ENCODE results near the gene MRI1.
A peak's percentile ranks its signal among the peaks of the same experiment; 100 is the strongest.

The MRI1 gene

DNA sequence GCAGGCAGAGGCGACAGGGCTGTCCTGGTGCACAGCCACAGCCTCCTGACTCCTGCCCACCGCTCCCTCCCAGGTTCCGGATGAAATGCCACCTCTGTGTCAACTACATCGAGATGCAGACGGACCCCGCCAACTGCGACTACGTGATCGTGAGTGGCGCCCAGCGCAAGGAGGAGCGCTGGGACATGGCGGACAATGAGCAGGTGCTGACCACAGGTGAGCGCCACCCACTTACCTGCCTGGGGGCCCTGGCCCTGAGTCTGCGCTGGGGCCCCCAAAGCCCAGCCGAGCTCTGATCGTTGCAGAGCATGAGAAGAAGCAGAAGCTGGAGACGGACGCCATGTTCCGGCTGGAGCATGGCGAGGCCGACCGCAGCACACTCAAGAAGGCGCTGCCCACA is 5.5 kb upstream of the MRI1 start:
- no peak for DNase-seq (ENCODE audit: low read depth)
- TF ChIP-seq, protein P1, sequence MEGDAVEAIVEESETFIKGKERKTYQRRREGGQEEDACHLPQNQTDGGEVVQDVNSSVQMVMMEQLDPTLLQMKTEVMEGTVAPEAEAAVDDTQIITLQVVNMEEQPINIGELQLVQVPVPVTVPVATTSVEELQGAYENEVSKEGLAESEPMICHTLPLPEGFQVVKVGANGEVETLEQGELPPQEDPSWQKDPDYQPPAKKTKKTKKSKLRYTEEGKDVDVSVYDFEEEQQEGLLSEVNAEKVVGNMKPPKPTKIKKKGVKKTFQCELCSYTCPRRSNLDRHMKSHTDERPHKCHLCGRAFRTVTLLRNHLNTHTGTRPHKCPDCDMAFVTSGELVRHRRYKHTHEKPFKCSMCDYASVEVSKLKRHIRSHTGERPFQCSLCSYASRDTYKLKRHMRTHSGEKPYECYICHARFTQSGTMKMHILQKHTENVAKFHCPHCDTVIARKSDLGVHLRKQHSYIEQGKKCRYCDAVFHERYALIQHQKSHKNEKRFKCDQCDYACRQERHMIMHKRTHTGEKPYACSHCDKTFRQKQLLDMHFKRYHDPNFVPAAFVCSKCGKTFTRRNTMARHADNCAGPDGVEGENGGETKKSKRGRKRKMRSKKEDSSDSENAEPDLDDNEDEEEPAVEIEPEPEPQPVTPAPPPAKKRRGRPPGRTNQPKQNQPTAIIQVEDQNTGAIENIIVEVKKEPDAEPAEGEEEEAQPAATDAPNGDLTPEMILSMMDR (conservative IDR thresholded peaks at IDR 0.05; ENCODE audit: low read depth, low read length): no peak
- no peak overlapping the region for H3K4me3 ChIP-seq (ENCODE audit: low read length)

- H3K4me3 ChIP-seq (ENCODE audit: low read length): no peak overlapping the region
- DNase-seq (ENCODE audit: low read depth): no peak
- TF ChIP-seq, protein P1 (conservative IDR thresholded peaks at IDR 0.05; ENCODE audit: low read depth, low read length): no peak
These were observed 2.9 kb upstream of the MRI1 start for GRCh38 chr19:13761423-13761822.

DNA sequence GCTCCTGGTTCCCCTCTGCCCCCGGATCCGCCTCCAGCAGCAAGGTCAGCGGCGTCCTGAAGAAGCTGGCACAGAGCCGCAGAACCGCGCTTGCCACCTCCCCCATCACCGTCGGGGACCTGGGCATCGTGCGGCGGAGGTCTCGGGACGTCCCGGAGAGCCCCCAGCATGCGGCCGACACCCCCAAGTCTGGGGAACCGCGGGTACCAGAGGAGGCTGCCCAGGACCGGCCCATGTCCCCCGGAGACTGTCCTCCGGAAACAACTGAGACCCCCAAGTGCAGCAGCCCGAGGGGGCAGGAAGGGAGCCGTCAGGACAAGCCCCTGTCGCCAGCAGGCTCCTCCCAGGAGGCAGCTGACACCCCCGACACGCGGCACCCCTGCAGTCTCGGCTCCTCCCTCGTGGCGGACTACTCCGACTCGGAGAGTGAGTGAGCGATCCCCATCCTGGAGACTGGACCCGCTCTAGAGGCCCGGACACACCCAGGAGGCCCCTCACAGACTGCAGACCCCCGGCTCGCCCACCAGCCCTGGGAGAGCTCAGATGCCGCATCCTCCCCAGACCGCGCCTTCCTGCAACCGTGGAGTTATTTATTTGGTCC is 1.6 kb upstream of the MRI1 start:
- H3K4me3 ChIP-seq (ENCODE audit: low read length): no peak overlapping the region
- TF ChIP-seq, protein P1 (conservative IDR thresholded peaks at IDR 0.05; ENCODE audit: low read depth, low read length): no peak
- no peak for DNase-seq (ENCODE audit: low read depth)

DNA sequence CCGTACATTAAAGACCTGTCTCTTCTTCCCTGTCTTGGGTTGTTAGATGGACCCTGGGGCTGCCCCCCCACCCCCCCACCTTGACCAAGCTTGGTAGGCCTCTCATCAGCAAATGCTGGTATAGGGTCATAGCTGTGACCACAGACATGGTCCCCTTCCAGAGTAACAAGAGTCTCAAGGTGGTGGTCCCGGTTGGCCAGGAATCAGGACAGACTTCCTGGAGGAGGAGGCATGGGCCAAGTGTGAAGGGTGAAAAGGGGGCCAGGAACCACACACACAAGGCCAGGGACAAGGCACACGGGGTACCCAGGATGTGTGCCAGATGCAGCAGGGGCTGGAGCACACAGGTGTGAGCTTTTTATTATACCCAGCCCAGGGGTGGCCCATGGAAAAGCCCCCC is 1.1 kb upstream of the MRI1 start:
- TF ChIP-seq, protein P1 (conservative IDR thresholded peaks at IDR 0.05; ENCODE audit: low read depth, low read length): no peak
- no peak for DNase-seq (ENCODE audit: low read depth)
- no peak overlapping the region for H3K4me3 ChIP-seq (ENCODE audit: low read length)

GRCh38 chr19:13764821-13765394 is 586 bp downstream of the MRI1 start:
- H3K4me3 ChIP-seq (ENCODE audit: low read length): peak overlapping the region; percentile 72
- TF ChIP-seq, protein P1 (conservative IDR thresholded peaks at IDR 0.05; ENCODE audit: low read depth, low read length): no peak
- no peak for DNase-seq (ENCODE audit: low read depth)

DNA sequence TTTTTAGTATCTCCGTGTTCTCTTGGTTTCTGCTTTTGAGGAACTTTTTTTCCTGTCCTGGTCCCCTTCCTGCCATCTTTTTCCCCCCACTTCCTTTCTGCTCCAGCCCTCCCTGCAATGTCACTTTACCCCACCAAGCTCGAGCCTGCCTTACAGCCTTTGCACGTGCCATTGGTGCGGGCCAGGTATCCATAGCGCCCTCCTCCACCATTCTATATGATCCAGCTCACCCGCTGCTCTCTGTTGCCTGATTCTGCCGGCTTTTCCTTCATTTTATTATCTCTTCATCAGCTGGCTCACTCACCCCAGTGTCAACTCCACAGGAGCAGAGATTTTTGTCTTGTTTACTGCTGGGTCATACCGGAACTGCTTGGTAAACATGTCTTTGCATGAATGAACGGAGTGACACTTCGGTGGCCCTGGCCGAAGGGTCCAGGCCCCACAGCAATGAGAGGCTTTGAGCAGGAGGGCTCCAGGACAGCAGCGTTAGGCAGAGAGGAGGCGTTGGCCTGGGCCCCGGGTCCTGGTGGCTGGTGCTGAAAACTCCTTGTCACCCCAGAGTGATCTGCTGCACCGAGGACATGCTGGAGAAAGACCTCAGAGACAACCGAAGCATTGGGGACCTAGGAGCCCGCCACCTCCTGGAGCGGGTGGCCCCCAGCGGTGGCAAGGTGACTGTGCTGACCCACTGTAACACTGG is 1.2 kb downstream of the MRI1 start:
- peak overlapping the region; percentile 72 for H3K4me3 ChIP-seq (ENCODE audit: low read length)
- TF ChIP-seq, protein P1 (conservative IDR thresholded peaks at IDR 0.05; ENCODE audit: low read depth, low read length): no peak
- DNase-seq (ENCODE audit: low read depth): no peak

DNA sequence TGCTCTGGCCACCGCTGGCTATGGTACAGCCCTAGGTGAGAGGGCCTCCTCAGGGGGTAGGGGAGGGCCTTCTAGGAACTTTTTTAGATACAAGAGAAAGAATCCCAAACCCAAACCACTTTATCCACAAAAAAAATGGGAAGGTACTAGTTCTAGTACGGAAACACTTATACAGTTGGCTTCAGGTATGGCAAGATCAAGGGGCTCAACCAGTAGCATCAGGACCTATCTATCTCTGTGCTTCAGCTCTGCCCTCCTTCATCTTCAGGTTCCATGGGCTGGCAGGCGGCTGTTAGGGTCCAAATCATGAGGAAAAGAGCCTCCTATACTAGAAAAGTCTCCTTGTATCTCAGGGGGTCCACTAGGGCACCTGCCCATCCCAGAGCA is 1.8 kb downstream of the MRI1 start:
- TF ChIP-seq, protein P1 (conservative IDR thresholded peaks at IDR 0.05; ENCODE audit: low read depth, low read length): no peak
- no peak overlapping the region for H3K4me3 ChIP-seq (ENCODE audit: low read length)
- DNase-seq (ENCODE audit: low read depth): no peak

Data from retinal pigment epithelial cell (primary cell).